HCT116 (cell line): Measurements from ENCODE around the gene MUC15. TPM values are rescaled to one million over a fixed set of nuclear protein-coding genes. Genes with fewer than 3 reads are reported as not detected.

Source experiments
- ATAC-seq: fragments of 200-7000 bp; cut with Tn5 transposase; 2 replicates; pipeline ENCODE4 v1.9.1; 2020; ENCODE audit warnings: mild to moderate bottlenecking, moderate library complexity
- BruUV-seq: library from RNA; stranded (reverse); fragments of 400-500 nt; replicated peaks from 2 replicates; lab custom pipeline; 2021; lab: Mats Ljungman, UMichigan
- CTCF ChIA-PET: fragments of 300-600 bp; sonication (Branson Sonifier 250); formaldehyde crosslinking; loops from one replicate; lab custom pipeline; 2021; ENCODE audit warnings: antibody characterized with exemption; lab: Charles Lee
- POLR2A ChIA-PET: fragments of 300-600, 350-600 bp; sonication (Branson Sonifier 250); formaldehyde crosslinking; loops from one replicate; lab custom pipeline; 2021; ENCODE audit warnings: antibody characterized with exemption; lab: Charles Lee
- RAD21 ChIA-PET, 2 experiments: fragments of 300-600 bp; sonication (Branson Sonifier 250); formaldehyde crosslinking; loops; one replicate each; lab custom pipeline; 2023; ENCODE audit warnings: low total read pairs in 2 of 2; ENCODE audit not compliant: uncharacterized antibody in 2 of 2, unreplicated experiment in 2 of 2, low non-redundant PET in 1 of 2; lab: Charles Lee
- DNase-seq: peaks from one replicate; pipeline ENCODE4 v3.0.0-alpha.2; 2010; ENCODE audit warnings: low read depth, low spot score
- H2AFZ ChIP-seq: fragments of 200-600 bp; shearing (Covaris generic), sonication (generic); 2 replicates; pipeline ENCODE4 v1.6.1; 2017; ENCODE audit warnings: low read depth, mixed run types, mixed read lengths, antibody characterized with exemption, low read length; ENCODE audit not compliant: poor library complexity, severe bottlenecking
- H3K27ac ChIP-seq: 2 replicates; pipeline ENCODE4 v1.5.1; 2012; ENCODE audit warnings: low read depth, low read length
- H3K27me3 ChIP-seq: fragments of 200-600 bp; sonication (generic); 2 replicates; pipeline ENCODE4 v1.6.1; 2016; ENCODE audit warnings: mixed run types, low read length, mixed read lengths; ENCODE audit not compliant: insufficient read depth
- H3K36me3 ChIP-seq, 2 experiments: fragments of 200-500 bp in 1 of 2; fragments of 200-600 bp in 1 of 2; sonication (Bioruptor generic) in 1 of 2; sonication (generic) in 1 of 2; 2 replicates each; pipeline versions ENCODE4 v1.5.1 to v1.6.1; 2014 to 2016; ENCODE audit warnings: low read length in 2 of 2, inconsistent platforms in 1 of 2, mixed read lengths in 1 of 2, mixed run types in 1 of 2; ENCODE audit not compliant: insufficient read depth in 2 of 2, control insufficient read depth in 1 of 2
- H3K4me1 ChIP-seq, 2 experiments: fragments of 200-600 bp in 1 of 2; sonication (generic) in 1 of 2; 2 replicates each; pipeline versions ENCODE4 v1.5.1 to v1.6.1; 2012 to 2017; ENCODE audit warnings: low read length in 2 of 2, inconsistent platforms in 1 of 2, mild to moderate bottlenecking in 1 of 2, mixed read lengths in 1 of 2, mixed run types in 1 of 2, moderate library complexity in 1 of 2; ENCODE audit not compliant: insufficient read depth in 2 of 2, control insufficient read depth in 1 of 2
- H3K4me2 ChIP-seq: fragments of 200-600 bp; sonication (generic); 2 replicates; pipeline ENCODE4 v1.6.1; 2017; ENCODE audit warnings: mixed run types, low read length, mixed read lengths
- H3K4me3 ChIP-seq, 2 experiments: fragments of 200-600 bp in 1 of 2; sonication (generic) in 1 of 2; replicated peaks in 1 of 2; 2 replicates each; pipeline ENCODE4 v1.5.1; 2011 to 2016; ENCODE audit warnings: low read length in 2 of 2, control low read depth in 1 of 2, low read depth in 1 of 2, mild to moderate bottlenecking in 1 of 2, mixed read lengths in 1 of 2, mixed run types in 1 of 2
- H3K79me2 ChIP-seq: fragments of 200-600 bp; sonication (generic); 2 replicates; pipeline ENCODE4 v1.6.1; 2017; ENCODE audit warnings: mild to moderate bottlenecking, mixed run types, low read length, moderate library complexity, mixed read lengths; ENCODE audit not compliant: insufficient read depth
- H3K9ac ChIP-seq: fragments of 200-600 bp; sonication (generic); 2 replicates; pipeline ENCODE4 v1.6.1; 2016; ENCODE audit warnings: low read length, mixed read lengths
- H3K9me2 ChIP-seq: fragments of 200-600 bp; sonication (generic), shearing (Covaris generic); 2 replicates; pipeline ENCODE4 v1.6.1; 2017; ENCODE audit warnings: mixed run types, mild to moderate bottlenecking, moderate library complexity; ENCODE audit not compliant: insufficient read depth
- H3K9me3 ChIP-seq, 2 experiments: fragments of 200-500 bp in 1 of 2; fragments of 200-600 bp in 1 of 2; sonication (Bioruptor generic) in 1 of 2; sonication (generic) in 1 of 2; 2 replicates each; pipeline ENCODE4 v1.6.1; 2014 to 2017; ENCODE audit warnings: low read length in 2 of 2, mixed read lengths in 2 of 2, inconsistent platforms in 1 of 2, low read depth in 1 of 2, mild to moderate bottlenecking in 1 of 2, mixed run types in 1 of 2, moderate library complexity in 1 of 2; ENCODE audit not compliant: control insufficient read depth in 1 of 2, insufficient read depth in 1 of 2
- H4K20me1 ChIP-seq: fragments of 200-600 bp; sonication (generic), shearing (Covaris generic); 2 replicates; pipeline ENCODE4 v1.6.1; 2017; ENCODE audit warnings: mixed run types, mild to moderate bottlenecking, moderate library complexity; ENCODE audit not compliant: insufficient read depth
- CBX3 ChIP-seq: IDR thresholded peaks from 2 replicates; pipeline ENCODE4 v1.6.1; 2012; ENCODE audit warnings: low read depth
- CEBPB ChIP-seq: IDR thresholded peaks from 2 replicates; pipeline ENCODE4 v1.6.1; 2012; ENCODE audit warnings: low read depth
- EGR1 ChIP-seq: IDR thresholded peaks from 2 replicates; pipeline ENCODE4 v1.6.1; 2012; ENCODE audit warnings: low read depth
- ELF1 ChIP-seq: IDR thresholded peaks from 2 replicates; pipeline ENCODE4 v1.6.1; 2012; ENCODE audit warnings: low read depth, borderline replicate concordance
- EZH2 ChIP-seq: fragments of 200-600 bp; sonication (generic); IDR thresholded peaks from 2 replicates; pipeline ENCODE4 v1.6.1; 2017; ENCODE audit warnings: antibody characterized with exemption, mixed run types
- JUND ChIP-seq: IDR thresholded peaks from 2 replicates; pipeline ENCODE4 v1.6.1; 2012
- POLR2AphosphoS5 ChIP-seq: IDR thresholded peaks from 2 replicates; pipeline ENCODE4 v1.6.1; 2011; ENCODE audit warnings: mild to moderate bottlenecking, low read depth, low read length, moderate library complexity
- SRF ChIP-seq: IDR thresholded peaks from 2 replicates; pipeline ENCODE4 v1.6.1; 2012; ENCODE audit warnings: low read depth
- TCF7L2 ChIP-seq: IDR thresholded peaks from 2 replicates; pipeline ENCODE4 v1.7.0; 2011; ENCODE audit warnings: borderline replicate concordance, inconsistent platforms; ENCODE audit not compliant: insufficient read depth, insufficient read length; ENCODE audit errors: extremely low read depth
- ZFX ChIP-seq: fragments of 450-650 bp; IDR thresholded peaks from 2 replicates; pipeline ENCODE4 v1.6.1; 2017
- ZNF274 ChIP-seq: fragments of 200-500 bp; sonication (Bioruptor generic); IDR thresholded peaks from 2 replicates; pipeline ENCODE4 v1.6.1; 2014; ENCODE audit warnings: mild to moderate bottlenecking, low read depth, low read length, inconsistent platforms
- intact Hi-C: fragments of 100-400 bp; cut with micrococcal nuclease; formaldehyde crosslinking; loops from 2 replicates; pipeline ENCODE4 v1.10.0; 2022
- total RNA-seq: library from RNA; stranded (reverse); gene quantifications from one replicate; pipeline ENCODE4 v1.2.1, GENCODE V29; 2021; ENCODE audit not compliant: unreplicated experiment
- TF ChIP-seq, protein P1 (sequence below): IDR thresholded peaks from 2 replicates; pipeline ENCODE4 v1.6.1; 2011; ENCODE audit warnings: mild to moderate bottlenecking, low read length, moderate library complexity; ENCODE audit not compliant: insufficient replicate concordance; ENCODE audit errors: extremely low read depth
- TF ChIP-seq, protein P2 (sequence below): IDR thresholded peaks from 2 replicates; pipeline ENCODE4 v1.6.1; 2012; ENCODE audit warnings: low read depth
- TF ChIP-seq, protein P3 (sequence below): IDR thresholded peaks from 2 replicates; pipeline ENCODE4 v1.6.1; 2012

The MUC15 gene
- total RNA-seq, 1 experiment from 2014 or later: not detected

DNA sequence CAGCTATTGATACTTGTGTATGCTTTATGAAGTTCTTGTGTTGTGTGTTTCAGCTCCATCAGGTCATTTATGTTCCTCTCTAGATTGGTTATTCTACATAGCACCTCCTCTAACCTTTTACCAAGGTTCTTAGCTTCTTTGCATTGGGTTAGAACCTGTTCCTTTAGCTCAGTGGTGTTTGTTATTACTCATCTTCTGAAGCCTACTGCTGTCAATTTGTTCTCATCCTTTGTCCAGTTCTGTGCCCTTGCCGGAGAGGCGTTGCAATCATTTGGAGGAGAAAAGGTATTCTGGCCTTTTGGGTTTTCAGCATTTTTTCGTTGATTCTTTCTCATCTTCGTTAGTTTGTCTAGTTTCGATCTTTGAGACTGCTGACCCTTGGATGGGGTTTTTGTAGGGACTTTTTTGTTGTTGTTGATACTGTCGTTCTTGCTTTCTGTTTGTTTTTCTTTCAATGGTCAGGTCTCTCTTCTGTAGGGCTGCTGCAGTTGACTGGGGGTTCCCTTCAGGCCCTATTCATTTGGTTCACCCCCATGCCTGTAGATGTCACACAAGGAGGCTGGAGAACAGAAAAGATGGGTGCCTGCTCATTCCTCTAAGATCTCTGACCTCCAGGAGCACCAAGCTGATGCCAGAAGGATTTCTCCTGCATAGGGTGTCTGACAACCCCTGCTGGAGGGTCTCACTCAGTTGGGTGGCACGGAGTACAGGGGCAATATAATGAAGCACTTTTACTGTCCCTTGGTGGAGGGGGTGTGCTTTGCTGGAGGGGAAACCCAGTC, 35.9 kb upstream of the MUC15 start:
- H3K4me3 ChIP-seq: no peak overlapping the region
- TF ChIP-seq CEBPB: no peak
- TF ChIP-seq, all 23 proteins: peak for 0
- ChIA-PET POLR2A (no interaction called here), CTCF (no interaction called here), RAD21 (no interaction called here)
- Histone ChIP-seq H3K9me3 (peaks cover 0 to 11% of the 10 kb centered on the region in 2 experiments; a peak in 1 of 4 replicates), H3K9ac (no peak overlapping the region), H3K27ac (no peak overlapping the region), H3K4me2 (no peak overlapping the region), H3K4me1 (no peaks in the 10 kb centered on the region), H3K27me3 (no peaks in the 10 kb centered on the region), H3K9me2 (no peaks in the 10 kb centered on the region), H3K36me3 (no peaks in the 10 kb centered on the region), H2AFZ (no peak overlapping the region), H4K20me1 (no peaks in the 10 kb centered on the region), H3K79me2 (no peaks in the 10 kb centered on the region)
- DNase-seq (no peak), ATAC-seq (no peak)
- no TSS peak for BruUV-seq
- intact Hi-C loops: no loop called here

DNA sequence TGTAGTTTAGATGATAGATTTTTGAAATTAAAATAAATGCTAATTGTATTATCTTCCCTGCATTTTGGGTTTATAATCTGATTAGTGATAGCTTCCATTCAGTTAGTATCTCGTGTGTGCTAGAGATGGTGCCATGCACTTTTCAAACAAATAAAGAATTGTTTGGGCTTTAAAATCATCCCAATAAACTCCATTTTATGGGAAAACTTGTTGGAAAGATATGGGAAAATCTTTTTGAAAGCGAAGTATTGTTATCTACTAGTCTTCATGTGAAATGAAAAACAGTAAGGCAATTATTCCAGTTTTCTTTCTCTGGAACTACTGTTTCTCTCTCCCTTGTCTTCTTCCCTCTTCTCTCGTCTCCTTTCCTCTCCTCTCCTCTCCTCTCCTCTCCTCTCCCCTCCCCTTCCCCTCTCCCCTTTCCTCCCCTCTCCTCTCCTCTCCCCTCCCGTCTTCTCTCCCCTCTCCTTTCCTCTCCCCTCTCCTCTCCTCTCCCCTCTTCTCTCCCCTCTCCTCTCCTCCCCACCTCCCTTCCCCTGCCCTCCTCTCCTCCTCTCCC, 27.9 kb upstream of the MUC15 start:
- no TSS peak for BruUV-seq
- no peak overlapping the region for H3K4me2 ChIP-seq
- H3K27ac ChIP-seq: no peak overlapping the region
- H3K9ac ChIP-seq: no peak overlapping the region
- CTCF ChIA-PET: no interaction called here
- H3K27me3 ChIP-seq: no peaks in the 10 kb centered on the region
- no peak overlapping the region for H3K4me3 ChIP-seq
- no peak for DNase-seq
- H3K79me2 ChIP-seq: no peaks in the 10 kb centered on the region
- peaks cover 0 to 7% of the 10 kb centered on the region in 2 experiments; a peak in 2 of 4 replicates for H3K9me3 ChIP-seq
- no peaks in the 10 kb centered on the region for H3K36me3 ChIP-seq
- H3K9me2 ChIP-seq: no peaks in the 10 kb centered on the region
- intact Hi-C loops: no loop called here
- H2AFZ ChIP-seq: no peak overlapping the region
- RAD21 ChIA-PET: no interaction called here
- ATAC-seq: no peak
- H4K20me1 ChIP-seq: no peaks in the 10 kb centered on the region
- POLR2A ChIA-PET: no interaction called here
- no peaks in the 10 kb centered on the region for H3K4me1 ChIP-seq
- no peak for TF ChIP-seq CBX3
- TF ChIP-seq, protein P1, sequence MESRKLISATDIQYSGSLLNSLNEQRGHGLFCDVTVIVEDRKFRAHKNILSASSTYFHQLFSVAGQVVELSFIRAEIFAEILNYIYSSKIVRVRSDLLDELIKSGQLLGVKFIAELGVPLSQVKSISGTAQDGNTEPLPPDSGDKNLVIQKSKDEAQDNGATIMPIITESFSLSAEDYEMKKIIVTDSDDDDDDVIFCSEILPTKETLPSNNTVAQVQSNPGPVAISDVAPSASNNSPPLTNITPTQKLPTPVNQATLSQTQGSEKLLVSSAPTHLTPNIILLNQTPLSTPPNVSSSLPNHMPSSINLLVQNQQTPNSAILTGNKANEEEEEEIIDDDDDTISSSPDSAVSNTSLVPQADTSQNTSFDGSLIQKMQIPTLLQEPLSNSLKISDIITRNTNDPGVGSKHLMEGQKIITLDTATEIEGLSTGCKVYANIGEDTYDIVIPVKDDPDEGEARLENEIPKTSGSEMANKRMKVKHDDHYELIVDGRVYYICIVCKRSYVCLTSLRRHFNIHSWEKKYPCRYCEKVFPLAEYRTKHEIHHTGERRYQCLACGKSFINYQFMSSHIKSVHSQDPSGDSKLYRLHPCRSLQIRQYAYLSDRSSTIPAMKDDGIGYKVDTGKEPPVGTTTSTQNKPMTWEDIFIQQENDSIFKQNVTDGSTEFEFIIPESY: no peak
- TF ChIP-seq, protein P2, sequence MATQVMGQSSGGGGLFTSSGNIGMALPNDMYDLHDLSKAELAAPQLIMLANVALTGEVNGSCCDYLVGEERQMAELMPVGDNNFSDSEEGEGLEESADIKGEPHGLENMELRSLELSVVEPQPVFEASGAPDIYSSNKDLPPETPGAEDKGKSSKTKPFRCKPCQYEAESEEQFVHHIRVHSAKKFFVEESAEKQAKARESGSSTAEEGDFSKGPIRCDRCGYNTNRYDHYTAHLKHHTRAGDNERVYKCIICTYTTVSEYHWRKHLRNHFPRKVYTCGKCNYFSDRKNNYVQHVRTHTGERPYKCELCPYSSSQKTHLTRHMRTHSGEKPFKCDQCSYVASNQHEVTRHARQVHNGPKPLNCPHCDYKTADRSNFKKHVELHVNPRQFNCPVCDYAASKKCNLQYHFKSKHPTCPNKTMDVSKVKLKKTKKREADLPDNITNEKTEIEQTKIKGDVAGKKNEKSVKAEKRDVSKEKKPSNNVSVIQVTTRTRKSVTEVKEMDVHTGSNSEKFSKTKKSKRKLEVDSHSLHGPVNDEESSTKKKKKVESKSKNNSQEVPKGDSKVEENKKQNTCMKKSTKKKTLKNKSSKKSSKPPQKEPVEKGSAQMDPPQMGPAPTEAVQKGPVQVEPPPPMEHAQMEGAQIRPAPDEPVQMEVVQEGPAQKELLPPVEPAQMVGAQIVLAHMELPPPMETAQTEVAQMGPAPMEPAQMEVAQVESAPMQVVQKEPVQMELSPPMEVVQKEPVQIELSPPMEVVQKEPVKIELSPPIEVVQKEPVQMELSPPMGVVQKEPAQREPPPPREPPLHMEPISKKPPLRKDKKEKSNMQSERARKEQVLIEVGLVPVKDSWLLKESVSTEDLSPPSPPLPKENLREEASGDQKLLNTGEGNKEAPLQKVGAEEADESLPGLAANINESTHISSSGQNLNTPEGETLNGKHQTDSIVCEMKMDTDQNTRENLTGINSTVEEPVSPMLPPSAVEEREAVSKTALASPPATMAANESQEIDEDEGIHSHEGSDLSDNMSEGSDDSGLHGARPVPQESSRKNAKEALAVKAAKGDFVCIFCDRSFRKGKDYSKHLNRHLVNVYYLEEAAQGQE: no peak
- TF ChIP-seq EZH2: no peak
- no peak for TF ChIP-seq ZNF274
- TF ChIP-seq EGR1: no peak
- TF ChIP-seq TCF7L2: no peak
- TF ChIP-seq SRF: no peak
- no peak for TF ChIP-seq ZFX
- TF ChIP-seq JUND: no peak
- no peak for TF ChIP-seq ELF1
- TF ChIP-seq, protein P3, sequence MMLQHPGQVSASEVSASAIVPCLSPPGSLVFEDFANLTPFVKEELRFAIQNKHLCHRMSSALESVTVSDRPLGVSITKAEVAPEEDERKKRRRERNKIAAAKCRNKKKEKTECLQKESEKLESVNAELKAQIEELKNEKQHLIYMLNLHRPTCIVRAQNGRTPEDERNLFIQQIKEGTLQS: no peak
- TF ChIP-seq POLR2AphosphoS5: no peak
